GM21723 (cell line): ENCODE results near the gene ISL1.

Source experiments
- ATAC-seq: cut with Tn5 transposase; IDR thresholded peaks from one replicate; pipeline ENCODE4 v1.9.1; 2021; ENCODE audit warnings: mild to moderate bottlenecking, moderate library complexity; ENCODE audit not compliant: unreplicated experiment

The ISL1 gene

GRCh38 chr5:51383131-51384121, at the start of gene ISL1:
ISL1 (plus strand) TSS chr5:51383448; CDS start chr5:51383672, 224 bp downstream.
- no peak for ATAC-seq

- no peak for ATAC-seq
These were observed 46.4 kb upstream of the ISL1 start for GRCh38 chr5:51336878-51337277.

DNA sequence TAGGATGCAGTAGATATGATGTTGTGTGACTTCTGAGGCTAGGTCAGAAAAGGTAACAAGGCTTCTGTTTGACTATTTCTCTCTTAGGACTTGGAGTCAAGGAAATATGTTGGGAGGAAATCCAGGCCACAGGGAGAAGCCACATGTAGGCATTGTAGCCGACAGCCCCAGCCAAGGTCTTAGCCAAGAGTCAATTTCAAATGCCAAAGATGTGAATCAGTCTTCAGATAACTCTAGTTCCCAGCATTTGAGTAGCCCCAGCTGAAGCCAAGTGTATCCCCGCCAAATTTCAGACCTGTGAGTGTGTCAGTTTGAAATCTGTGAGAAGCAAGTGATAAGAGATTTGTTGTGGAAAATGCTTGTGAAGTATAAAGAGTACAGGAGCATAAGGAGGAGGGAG, 38.1 kb upstream of the ISL1 start:
- no peak for ATAC-seq

GRCh38 chr5:51347157-51347556, 36.1 kb upstream of the ISL1 start:
- no peak for ATAC-seq

- ATAC-seq: no peak
These were observed 35.5 kb upstream of the ISL1 start for GRCh38 chr5:51347704-51348103.

DNA sequence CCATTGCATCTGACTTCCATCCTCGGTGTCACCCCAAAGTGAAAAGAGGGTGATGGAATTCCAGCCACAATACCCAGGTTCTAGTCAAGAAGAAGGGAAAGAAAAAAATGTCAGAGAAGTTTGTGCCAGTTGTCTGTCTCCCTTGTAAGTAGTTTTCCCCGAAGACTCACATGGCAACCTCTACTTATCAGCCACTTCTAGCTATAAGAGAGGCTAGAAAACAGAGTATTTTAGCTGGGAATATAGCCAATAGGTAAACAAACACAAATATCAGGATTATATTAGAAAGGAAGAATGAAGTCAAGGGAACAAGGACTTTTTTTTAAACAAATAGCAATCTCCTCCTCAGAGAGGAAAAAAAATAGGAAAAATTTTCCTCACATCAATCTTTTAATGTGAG, 12.2 kb upstream of the ISL1 start:
- no peak for ATAC-seq

GRCh38 chr5:51373880-51374523, 9.2 kb upstream of the ISL1 start:
- ATAC-seq: no peak

- no peak for ATAC-seq
These were observed 8.2 kb upstream of the ISL1 start for GRCh38 chr5:51375084-51375483.

GRCh38 chr5:51376509-51376908, 6.7 kb upstream of the ISL1 start:
- no peak for ATAC-seq

GRCh38 chr5:51377151-51378060, 5.8 kb upstream of the ISL1 start:
- ATAC-seq: no peak

DNA sequence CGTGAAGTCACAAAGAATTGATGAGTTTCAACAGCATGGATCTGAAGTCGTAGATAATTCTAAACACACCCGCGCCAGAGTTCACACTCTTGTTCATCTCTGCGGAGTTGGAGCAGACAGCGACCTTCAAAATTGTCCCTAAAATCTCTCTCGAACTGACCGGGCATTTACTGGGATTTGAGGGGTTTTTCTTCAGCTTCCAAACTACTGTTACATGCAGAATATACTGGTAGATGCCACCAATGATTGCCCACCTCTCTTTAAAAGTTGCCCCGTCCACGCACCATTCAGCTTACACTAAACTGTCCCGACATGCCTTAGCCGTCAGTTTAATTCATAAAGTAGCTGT, 5.2 kb upstream of the ISL1 start:
- ATAC-seq: no peak

- ATAC-seq: no peak
These were observed 4.6 kb upstream of the ISL1 start for GRCh38 chr5:51378448-51379330.

GRCh38 chr5:51379331-51379700, 3.9 kb upstream of the ISL1 start:
- ATAC-seq: no peak

DNA sequence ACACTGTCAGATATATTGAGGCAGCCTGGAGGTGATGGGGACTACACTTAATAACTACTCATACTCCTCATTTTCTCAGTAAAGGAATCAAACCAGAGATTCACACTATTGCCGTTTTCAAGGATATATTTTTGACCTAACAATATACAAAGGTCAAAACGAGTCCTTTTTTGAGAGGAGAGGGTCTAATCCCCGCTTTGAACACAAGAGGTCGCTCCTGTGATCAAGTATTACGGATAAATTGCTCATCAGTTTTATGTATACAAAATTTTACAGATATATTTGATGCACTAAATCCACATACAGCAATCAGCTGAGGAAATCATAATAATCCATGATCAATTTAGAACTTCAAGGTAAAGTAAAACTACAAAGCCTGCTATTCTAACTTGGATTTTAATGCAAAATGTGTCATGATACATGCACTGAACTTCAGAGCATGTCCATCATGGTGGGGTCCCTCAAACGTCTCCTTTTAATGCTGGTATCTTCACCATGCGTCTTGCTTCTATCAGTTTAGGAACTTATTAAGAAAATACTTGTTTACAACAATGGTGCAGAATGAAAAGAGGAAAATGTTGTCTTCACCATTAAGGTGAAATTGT, 2.5 kb upstream of the ISL1 start:
- ATAC-seq: no peak

DNA sequence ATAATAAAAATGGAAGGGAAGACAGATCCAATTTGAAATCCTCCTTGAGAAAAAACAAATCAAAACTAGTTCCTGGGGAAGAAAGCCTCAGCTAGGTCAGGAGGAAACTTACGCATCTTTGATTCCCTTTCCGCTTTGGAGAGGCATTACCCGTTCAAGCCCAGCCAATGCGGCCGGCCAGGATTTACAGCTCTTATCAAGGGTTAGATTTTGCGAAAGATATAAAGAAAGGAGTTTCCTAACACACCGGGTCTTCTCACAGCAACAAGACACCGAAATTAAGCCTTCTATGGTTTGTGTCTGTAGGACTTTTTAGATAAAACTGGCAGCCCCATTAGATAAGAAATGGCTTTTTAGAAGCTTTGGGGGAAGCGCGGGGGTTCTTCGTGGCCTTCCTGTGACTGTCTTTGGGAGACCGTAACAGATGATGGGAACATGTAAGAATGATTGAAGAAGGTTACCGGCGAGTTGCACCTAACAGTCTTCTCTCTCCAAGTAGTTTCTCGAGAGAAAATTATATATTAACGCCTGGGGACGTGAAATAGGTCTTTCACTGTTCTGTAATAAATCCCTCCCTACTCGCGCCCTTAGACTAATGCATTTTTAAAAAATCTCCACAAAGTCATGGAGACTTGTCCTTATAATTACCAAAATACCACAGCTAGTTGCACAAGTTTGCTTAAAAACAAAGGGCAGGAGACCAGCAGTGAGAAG, 1.3 kb upstream of the ISL1 start:
- no peak for ATAC-seq

GRCh38 chr5:51382521-51383130, 622 bp upstream of the ISL1 start:
- ATAC-seq: no peak

- ATAC-seq: no peak
These were observed 1.1 kb downstream of the ISL1 start for GRCh38 chr5:51384281-51384840.

GRCh38 chr5:51385216-51385615, 2.0 kb downstream of the ISL1 start:
- no peak for ATAC-seq
